NCI-H2107 treated with DMSO at 0.1 percent for 48 hours (cell line): Measurements from ENCODE around the gene BTF3.
A peak's percentile ranks its signal among the peaks of the same experiment; 100 is the strongest.
"Not testable (repeated sequence)": the region's sequence is repeated elsewhere in the genome, so short reads cannot be mapped to it uniquely, and the experiment has no call there.

ENCODE experiments used
- DNase-seq: peaks from one replicate; lab custom pipeline; 2025; ENCODE audit not compliant: unreplicated experiment; lab: John Stamatoyannopoulos, UW

Gene BTF3

GRCh38 chr5:73485715-73486114, 12.5 kb upstream of the BTF3 start:
- no peak for DNase-seq

- DNase-seq, result no peak
These were observed 11.9 kb upstream of the BTF3 start for GRCh38 chr5:73486119-73486899.

- DNase-seq, result not testable (repeated sequence)
These were observed 11.0 kb upstream of the BTF3 start for GRCh38 chr5:73487257-73487656.

GRCh38 chr5:73487815-73488214, 10.4 kb upstream of the BTF3 start:
- no peak for DNase-seq

- no peak for DNase-seq
These were observed 9.4 kb upstream of the BTF3 start for GRCh38 chr5:73488806-73489205.

GRCh38 chr5:73490088-73490487, 8.2 kb upstream of the BTF3 start:
- DNase-seq, result no peak

- DNase-seq, result no peak
These were observed 7.1 kb upstream of the BTF3 start for GRCh38 chr5:73491155-73491554.

GRCh38 chr5:73493421-73493820, 4.8 kb upstream of the BTF3 start:
- DNase-seq, result no peak

GRCh38 chr5:73494721-73495120, 3.5 kb upstream of the BTF3 start:
- no peak for DNase-seq

GRCh38 chr5:73495772-73496335, 2.4 kb upstream of the BTF3 start:
- DNase-seq, result no peak

GRCh38 chr5:73496984-73497457, 1.2 kb upstream of the BTF3 start:
- peak; percentile 82 for DNase-seq

- no peak for DNase-seq
These were observed 665 bp upstream of the BTF3 start for GRCh38 chr5:73497497-73498056.

GRCh38 chr5:73499187-73499586, 945 bp downstream of the BTF3 start:
- no peak for DNase-seq

- DNase-seq, result no peak
These were observed 1.5 kb downstream of the BTF3 start for GRCh38 chr5:73499756-73500155.

GRCh38 chr5:73501406-73501805, 3.2 kb downstream of the BTF3 start:
- DNase-seq, result no peak

GRCh38 chr5:73506459-73506955, 8.3 kb downstream of the BTF3 start:
- DNase-seq, result no peak

GRCh38 chr5:73507062-73507461, 8.8 kb downstream of the BTF3 start:
- peak; percentile 29 for DNase-seq

- DNase-seq, result not testable (repeated sequence)
These were observed 10.3 kb downstream of the BTF3 start for GRCh38 chr5:73508521-73508920.

- DNase-seq, result no peak
These were observed 15.8 kb downstream of the BTF3 start for GRCh38 chr5:73513996-73514395.

GRCh38 chr5:73514418-73514817, 16.2 kb downstream of the BTF3 start:
- no peak for DNase-seq

- no peak for DNase-seq
These were observed 17.0 kb downstream of the BTF3 start for GRCh38 chr5:73515232-73515631.
